Tibial nerve (tissue), 4 donors: ENCODE data around the gene PRSS12. TPM values are rescaled to one million over a fixed set of nuclear protein-coding genes. Genes with fewer than 3 reads are reported as not detected.

Experiments
- DNase-seq, 2 donors: peaks; one replicate each; pipeline ENCODE4 v3.0.0-alpha.2; 2019; ENCODE audit warnings: low spot score in 2 of 2
- H3K27ac ChIP-seq, 4 donors: fragments of 200-600 bp; sonication (generic) in 3 of 4; one replicate each; pipeline ENCODE4 v1.5.1; 2017 to 2019; ENCODE audit warnings: mild to moderate bottlenecking in 1 of 4
- H3K27me3 ChIP-seq, 2 donors: fragments of 200-600 bp; sonication (generic) in 1 of 2; one replicate each; pipeline versions ENCODE4 v1.5.1 to v1.6.0; 2017 to 2019
- H3K36me3 ChIP-seq, 3 donors: fragments of 200-600 bp; sonication (generic); one replicate each; pipeline ENCODE4 v1.5.1; 2018 to 2019
- H3K4me1 ChIP-seq, 4 donors: fragments of 200-600 bp; sonication (generic) in 3 of 4; one replicate each; pipeline ENCODE4 v1.5.1; 2017 to 2019
- H3K4me3 ChIP-seq, 4 donors: fragments of 200-600 bp; sonication (generic) in 3 of 4; one replicate each; pipeline ENCODE4 v1.5.1; 2017 to 2019; ENCODE audit warnings: mild to moderate bottlenecking in 1 of 4, moderate library complexity in 1 of 4
- H3K9me3 ChIP-seq, 4 donors: fragments of 200-600 bp; sonication (generic) in 3 of 4; one replicate each; pipeline ENCODE4 v1.5.1; 2017 to 2019
- CTCF ChIP-seq, 5 experiments: fragments of 200-600 bp in 3 of 5; fragments of 450-650 bp in 2 of 5; sonication (generic) in 3 of 5; IDR thresholded peaks; one replicate each; pipeline ENCODE4 v1.5.1; 2016 to 2019; ENCODE audit warnings: antibody characterized with exemption in 5 of 5, mild to moderate bottlenecking in 3 of 5, moderate library complexity in 2 of 5
- EP300 ChIP-seq, 2 donors: sonication (generic); formaldehyde crosslinking; IDR thresholded peaks; one replicate each; pipeline ENCODE4 v1.6.1; 2017; ENCODE audit warnings: antibody characterized with exemption in 2 of 2, mild to moderate bottlenecking in 1 of 2
- POLR2A ChIP-seq, 2 donors: fragments of 450-650 bp; IDR thresholded peaks; one replicate each; pipeline ENCODE4 v1.6.1; 2017; ENCODE audit warnings: antibody characterized with exemption in 2 of 2, mild to moderate bottlenecking in 2 of 2, moderate library complexity in 2 of 2
- WGBS, 2 donors: methylation state at CpG; one replicate each; pipeline ENCODE4 v1.1.5; 2018; 5-methylcytosine and 5-hydroxymethylcytosine counted together
- total RNA-seq, 4 donors: library from RNA; depleted of rRNA; stranded (reverse); fragments of >200 nt; gene quantifications; one replicate each; pipeline ENCODE4 v1.1.0, GENCODE V29; 2016

Gene PRSS12
- total RNA-seq, 4 donors from 2014 or later, result under 0.01 to 0.90 (median 0.21) TPM; not detected in 1

- no peaks in the 10 kb centered on the region for H3K36me3 ChIP-seq
- TF ChIP-seq CTCF (IDR thresholded peaks at IDR 0.05) (no peak), POLR2A (IDR thresholded peaks at IDR 0.05) (no peak), EP300 (IDR thresholded peaks at IDR 0.05) (no peak)
- 74 to 80% methylated on average over 4 of the region's 4 CpGs for WGBS, 2 donors
- H3K4me3 ChIP-seq, result no peak overlapping the region
- H3K27ac ChIP-seq, result no peak overlapping the region
- H3K4me1 ChIP-seq, result no peaks in the 10 kb centered on the region
- no peaks in the 10 kb centered on the region for H3K9me3 ChIP-seq
- no peak for DNase-seq
- H3K27me3 ChIP-seq, result no peaks in the 10 kb centered on the region
These were observed 17.0 kb downstream of the PRSS12 start for GRCh38 chr4:118335774-118336173.

- Histone ChIP-seq H3K27me3 (no peaks in the 10 kb centered on the region), H3K9me3 (no peaks in the 10 kb centered on the region), H3K4me1 (no peaks in the 10 kb centered on the region), H3K36me3 (no peaks in the 10 kb centered on the region), H3K4me3 (no peak overlapping the region), H3K27ac (no peak overlapping the region)
- TF ChIP-seq CTCF (IDR thresholded peaks at IDR 0.05) (no peak), EP300 (IDR thresholded peaks at IDR 0.05) (no peak), POLR2A (IDR thresholded peaks at IDR 0.05) (no peak)
- no peak for DNase-seq
- WGBS, 2 donors, result 67 to 74% methylated on average over 6 of the region's 6 CpGs
These were observed 17.5 kb downstream of the PRSS12 start for GRCh38 chr4:118335324-118335723.

GRCh38 chr4:118331352-118331751 is 21.5 kb downstream of the PRSS12 start:
- Histone ChIP-seq H3K4me3 (no peak overlapping the region), H3K27me3 (no peaks in the 10 kb centered on the region), H3K9me3 (no peaks in the 10 kb centered on the region), H3K4me1 (no peaks in the 10 kb centered on the region), H3K36me3 (no peaks in the 10 kb centered on the region), H3K27ac (no peak overlapping the region)
- TF ChIP-seq CTCF (IDR thresholded peaks at IDR 0.05), result no peak
- TF ChIP-seq POLR2A (IDR thresholded peaks at IDR 0.05), result no peak
- no peak for TF ChIP-seq EP300 (IDR thresholded peaks at IDR 0.05)
- no peak for DNase-seq
- WGBS, 2 donors, result 79 to 87% methylated on average over 3 of the region's 3 CpGs

GRCh38 chr4:118329849-118330248 is 23.0 kb downstream of the PRSS12 start:
- Histone ChIP-seq H3K27ac (no peak overlapping the region), H3K27me3 (no peaks in the 10 kb centered on the region), H3K9me3 (no peaks in the 10 kb centered on the region), H3K4me1 (no peaks in the 10 kb centered on the region), H3K4me3 (no peak overlapping the region), H3K36me3 (no peaks in the 10 kb centered on the region)
- WGBS, 2 donors, result 94 to 96% methylated on average over 5 of the region's 5 CpGs
- DNase-seq, result no peak
- TF ChIP-seq POLR2A (IDR thresholded peaks at IDR 0.05), result no peak
- no peak for TF ChIP-seq CTCF (IDR thresholded peaks at IDR 0.05)
- no peak for TF ChIP-seq EP300 (IDR thresholded peaks at IDR 0.05)

GRCh38 chr4:118327554-118328241 is 25.1 kb downstream of the PRSS12 start:
- no peak for DNase-seq
- H3K4me1 ChIP-seq, result peaks cover 0 to 3% (median 0%) of the 10 kb centered on the region in 4 donors
- WGBS, 2 donors, result 47 to 57% methylated on average over 4 of the region's 4 CpGs

More at GRCh38 chr4:118327554-118328241, 25.1 kb downstream of the PRSS12 start:
- Histone ChIP-seq H3K9me3 (no peaks in the 10 kb centered on the region), H3K27ac (no peak overlapping the region), H3K4me3 (no peak overlapping the region), H3K27me3 (no peaks in the 10 kb centered on the region), H3K36me3 (no peaks in the 10 kb centered on the region)
- TF ChIP-seq POLR2A (IDR thresholded peaks at IDR 0.05), result no peak
- no peak for TF ChIP-seq EP300 (IDR thresholded peaks at IDR 0.05)
- no peak for TF ChIP-seq CTCF (IDR thresholded peaks at IDR 0.05)
